IPS-18c (cell line): ENCODE data around the gene PRORP.
"Not testable (repeated sequence)": the region's sequence is repeated elsewhere in the genome, so short reads cannot be mapped to it uniquely, and the experiment has no call there.

Source experiments
- H3K4me3 ChIP-seq: 2 replicates; pipeline ENCODE4 v1.7.0; 2013; ENCODE audit warnings: low read depth, mild to moderate bottlenecking, low read length, moderate library complexity; ENCODE audit not compliant: insufficient read depth
- H3K9me3 ChIP-seq: one replicate; pipeline ENCODE4 v1.6.1; 2013; ENCODE audit warnings: mild to moderate bottlenecking, low read length, moderate library complexity; ENCODE audit not compliant: control insufficient read depth, insufficient read depth

The PRORP gene

GRCh38 chr14:35121887-35122695, at the start of gene PRORP, which contains the start of gene PPP2R3C:
Gene PRORP (plus strand): TSS chr14:35122552. CDS start chr14:35123246, 694 bp downstream.
Gene PPP2R3C (minus strand): TSS chr14:35121990. CDS start chr14:35121959, 31 bp downstream.
- no peaks in the 10 kb centered on the region for H3K9me3 ChIP-seq
- peak within 1 kb of the TSS; percentile 96 for H3K4me3 ChIP-seq

DNA sequence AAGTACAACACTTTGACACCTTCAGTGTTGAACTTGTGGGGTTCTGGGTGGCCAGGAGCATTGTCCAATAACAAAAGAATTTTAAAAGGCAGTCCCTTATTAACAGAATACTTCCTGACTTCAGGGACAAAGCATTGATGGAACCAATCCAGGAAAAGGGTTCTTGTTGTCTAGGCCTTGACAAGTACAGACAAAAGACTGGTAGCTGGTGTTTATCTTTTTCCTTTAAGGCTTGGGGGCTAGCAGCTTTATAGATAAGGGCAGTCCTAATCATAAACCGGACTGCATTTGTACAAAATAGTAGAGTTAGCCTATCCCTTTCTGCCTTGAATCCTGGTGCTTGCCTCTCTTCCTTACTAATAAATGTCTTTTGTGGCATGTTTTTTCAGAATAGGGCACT, 48.9 kb upstream of the PRORP start:
- no peak overlapping the region for H3K4me3 ChIP-seq

GRCh38 chr14:35078082-35078481, 44.3 kb upstream of the PRORP start:
- H3K9me3 ChIP-seq: no peaks in the 10 kb centered on the region
- no peak overlapping the region for H3K4me3 ChIP-seq

More for the DNA sequence above, 48.9 kb upstream of the PRORP start:
- H3K9me3 ChIP-seq: no peaks in the 10 kb centered on the region

GRCh38 chr14:35079742-35080141, 42.6 kb upstream of the PRORP start:
- H3K9me3 ChIP-seq: no peaks in the 10 kb centered on the region
- no peak overlapping the region for H3K4me3 ChIP-seq

- Histone ChIP-seq H3K4me3 (no peak overlapping the region), H3K9me3 (no peaks in the 10 kb centered on the region)
Observed at GRCh38 chr14:35083530-35084150, 38.7 kb upstream of the PRORP start.

GRCh38 chr14:35085441-35085840, 36.9 kb upstream of the PRORP start:
- Histone ChIP-seq H3K4me3 (no peak overlapping the region), H3K9me3 (no peaks in the 10 kb centered on the region)

DNA sequence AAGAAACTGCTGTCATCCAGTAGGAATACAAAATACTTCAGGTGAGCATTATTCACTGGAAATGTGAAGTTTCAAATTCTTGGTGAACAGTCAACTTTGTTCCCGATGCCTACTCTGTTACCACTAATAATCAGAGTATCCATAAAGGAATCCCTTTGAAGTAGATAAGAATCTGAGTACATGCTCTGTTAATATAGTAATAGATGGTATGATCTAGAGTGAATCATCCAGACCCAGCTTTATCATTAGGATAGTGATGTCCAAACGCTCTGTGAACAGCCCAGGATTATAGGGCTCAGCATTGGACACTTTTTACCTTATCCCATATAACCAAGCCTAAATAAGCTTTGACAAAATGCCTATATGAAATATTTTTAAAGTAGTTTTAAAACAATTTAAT, 33.8 kb upstream of the PRORP start:
- Histone ChIP-seq H3K4me3 (no peak overlapping the region), H3K9me3 (no peaks in the 10 kb centered on the region)

DNA sequence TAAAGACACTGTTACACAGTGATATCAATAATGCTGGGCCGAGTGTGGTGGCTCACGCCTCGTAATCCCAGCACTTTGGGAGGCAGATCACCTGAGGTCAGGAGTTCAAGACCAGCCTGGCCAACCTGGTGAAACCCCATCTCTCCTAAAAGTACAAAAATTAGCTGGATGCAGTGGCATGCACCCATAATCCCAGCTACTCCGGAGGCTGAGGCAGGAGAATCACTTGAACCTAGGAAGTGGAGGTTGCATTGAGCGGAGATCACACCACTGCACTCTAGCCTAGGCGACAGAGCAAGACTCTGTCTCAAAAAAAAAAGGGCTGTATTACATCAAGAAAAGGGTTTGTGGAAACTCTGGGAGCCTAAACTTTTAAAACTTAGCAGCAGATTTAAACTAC, 27.7 kb upstream of the PRORP start:
- H3K9me3 ChIP-seq, H3K4me3 ChIP-seq: not testable (repeated sequence)

- Histone ChIP-seq H3K4me3 (no peak overlapping the region), H3K9me3 (no peaks in the 10 kb centered on the region)
Observed at GRCh38 chr14:35107866-35108265, 14.5 kb upstream of the PRORP start.

GRCh38 chr14:35112641-35113040, 9.7 kb upstream of the PRORP start:
- no peak overlapping the region; the same call in 1 of the 2 replicates for H3K4me3 ChIP-seq
- no peaks in the 10 kb centered on the region for H3K9me3 ChIP-seq

GRCh38 chr14:35113308-35113950, 8.9 kb upstream of the PRORP start:
- no peak overlapping the region for H3K4me3 ChIP-seq
- no peaks in the 10 kb centered on the region for H3K9me3 ChIP-seq

GRCh38 chr14:35114036-35114435, 8.3 kb upstream of the PRORP start:
- no peaks in the 10 kb centered on the region for H3K9me3 ChIP-seq
- H3K4me3 ChIP-seq: no peak overlapping the region

GRCh38 chr14:35116242-35116641, 6.1 kb upstream of the PRORP start:
- H3K4me3 ChIP-seq: no peak overlapping the region
- no peaks in the 10 kb centered on the region for H3K9me3 ChIP-seq

- Histone ChIP-seq H3K4me3 (no peak overlapping the region), H3K9me3 (no peaks in the 10 kb centered on the region)
Observed at GRCh38 chr14:35117112-35117511, 5.2 kb upstream of the PRORP start.

GRCh38 chr14:35121026-35121886, 1.1 kb upstream of the PRORP start:
- H3K9me3 ChIP-seq: no peaks in the 10 kb centered on the region
- H3K4me3 ChIP-seq: peak overlapping the region; percentile 96

GRCh38 chr14:35122696-35123387, 490 bp downstream of the PRORP start:
- Histone ChIP-seq H3K4me3 (peak overlapping the region; percentile 96), H3K9me3 (no peaks in the 10 kb centered on the region)

GRCh38 chr14:35123388-35123703, 994 bp downstream of the PRORP start:
- Histone ChIP-seq H3K9me3 (no peaks in the 10 kb centered on the region), H3K4me3 (peak overlapping the region; percentile 96)
